Left colon (tissue), 2 donors: ENCODE data around the gene CADM1. TPM values are rescaled to one million over a fixed set of nuclear protein-coding genes. Genes with fewer than 3 reads are reported as not detected.

Source experiments
- ATAC-seq: fragments of 200-7000 bp; cut with Tn5 transposase; one replicate; pipeline ENCODE4 v1.9.1; 2020; ENCODE audit warnings: mild to moderate bottlenecking, moderate library complexity
- DNase-seq, 2 donors: peaks; one replicate each; pipeline ENCODE4 v3.0.0-alpha.2; 2020
- intact Hi-C, 2 donors: fragments of 100-400 bp; cut with DNase I in 1 of 2; cut with micrococcal nuclease in 1 of 2; formaldehyde crosslinking; loops; one replicate each; pipeline versions ENCODE4 v1.11.2 to v1.14.0; 2022; cut with DNase I, micrococcal nuclease
- total RNA-seq, 2 donors: library from RNA; stranded (reverse); fragmentation: NEBNext Ultra II Directional; extraction: Animal tissue kit (Norgen Biotek cat#: 25700); gene quantifications; one replicate each; pipeline ENCODE4 v1.2.1, GENCODE V29; 2021
- donor health status: DM: no; HTN: no; CAD: no.
- donor health status: DM: yes; HTN: yes; CAD: no.

Gene CADM1
- total RNA-seq, 2 donors from 2014 or later: 3.8 to 5.8 TPM

- DNase-seq: no peak
- intact Hi-C loops: no loop called here
Observed at GRCh38 chr11:115421352-115421991, 82.7 kb downstream of the CADM1 start.

GRCh38 chr11:115420505-115420904, 83.7 kb downstream of the CADM1 start:
- intact Hi-C loops: no loop called here
- DNase-seq: no peak
- ATAC-seq: no peak

More at GRCh38 chr11:115421352-115421991, 82.7 kb downstream of the CADM1 start:
- ATAC-seq: no peak

GRCh38 chr11:115418626-115419025, 85.6 kb downstream of the CADM1 start:
- peak; percentile 88 for ATAC-seq
- intact Hi-C loops: no loop called here
- DNase-seq: no peak

GRCh38 chr11:115418081-115418480, 86.1 kb downstream of the CADM1 start:
- intact Hi-C loops: no loop called here
- DNase-seq (no peak), ATAC-seq (no peak)

- DNase-seq: no peak
- intact Hi-C loops: no loop called here
- no peak for ATAC-seq
Observed at GRCh38 chr11:115411120-115411519, 93.1 kb downstream of the CADM1 start.

GRCh38 chr11:115409691-115410220, 94.5 kb downstream of the CADM1 start:
- intact Hi-C loops: no loop called here
- peak; percentile 43 for ATAC-seq
- no peak for DNase-seq

- ATAC-seq (no peak), DNase-seq (no peak)
- intact Hi-C loops: no loop called here
Observed at GRCh38 chr11:115409116-115409670, 95.0 kb downstream of the CADM1 start.

- DNase-seq (no peak), ATAC-seq (no peak)
- intact Hi-C loops: no loop called here
Observed at GRCh38 chr11:115408036-115408921, 95.9 kb downstream of the CADM1 start.

GRCh38 chr11:115407496-115407895, 96.7 kb downstream of the CADM1 start:
- ATAC-seq: no peak
- intact Hi-C loops: no loop called here
- no peak for DNase-seq

GRCh38 chr11:115406404-115406803, 97.8 kb downstream of the CADM1 start:
- ATAC-seq: no peak
- intact Hi-C loops: no loop called here

GRCh38 chr11:115398333-115399080, 105.7 kb downstream of the CADM1 start:
- intact Hi-C loops: no loop called here
- ATAC-seq: no peak
- DNase-seq: no peak

More at GRCh38 chr11:115406404-115406803, 97.8 kb downstream of the CADM1 start:
- no peak for DNase-seq

- DNase-seq (no peak), ATAC-seq (no peak)
- intact Hi-C loops: no loop called here
Observed at GRCh38 chr11:115396533-115396932, 107.7 kb downstream of the CADM1 start.

GRCh38 chr11:115393950-115394349, 110.3 kb downstream of the CADM1 start:
- ATAC-seq (no peak), DNase-seq (no peak)
- intact Hi-C loops: no loop called here

GRCh38 chr11:115391598-115391997, 112.6 kb downstream of the CADM1 start:
- intact Hi-C loops: no loop called here
- DNase-seq: no peak
- no peak for ATAC-seq

- DNase-seq: no peak
- intact Hi-C loops: no loop called here
- ATAC-seq: no peak
Observed at GRCh38 chr11:115391160-115391559, 113.1 kb downstream of the CADM1 start.

GRCh38 chr11:115390441-115390840, 113.8 kb downstream of the CADM1 start:
- ATAC-seq (no peak), DNase-seq (no peak)
- intact Hi-C loops: no loop called here

- ATAC-seq (no peak), DNase-seq (no peak)
- intact Hi-C loops: no loop called here
Observed at GRCh38 chr11:115389790-115390189, 114.4 kb downstream of the CADM1 start.

- intact Hi-C loops: no loop called here
- no peak for ATAC-seq
- no peak for DNase-seq
Observed at GRCh38 chr11:115385226-115385625, 119.0 kb downstream of the CADM1 start.

GRCh38 chr11:115384236-115384635, 120.0 kb downstream of the CADM1 start:
- ATAC-seq (no peak), DNase-seq (no peak)
- intact Hi-C loops: no loop called here
